GM18909 (cell line): Measurements from ENCODE around the gene TNS3.
"Not testable (repeated sequence)": the region's sequence is repeated elsewhere in the genome, so short reads cannot be mapped to it uniquely, and the experiment has no call there.

Source experiments
- ATAC-seq: cut with Tn5 transposase; IDR thresholded peaks from one replicate; pipeline ENCODE4 v1.9.1; 2021; ENCODE audit warnings: mild to moderate bottlenecking; ENCODE audit not compliant: unreplicated experiment, poor library complexity

TNS3 gene

DNA sequence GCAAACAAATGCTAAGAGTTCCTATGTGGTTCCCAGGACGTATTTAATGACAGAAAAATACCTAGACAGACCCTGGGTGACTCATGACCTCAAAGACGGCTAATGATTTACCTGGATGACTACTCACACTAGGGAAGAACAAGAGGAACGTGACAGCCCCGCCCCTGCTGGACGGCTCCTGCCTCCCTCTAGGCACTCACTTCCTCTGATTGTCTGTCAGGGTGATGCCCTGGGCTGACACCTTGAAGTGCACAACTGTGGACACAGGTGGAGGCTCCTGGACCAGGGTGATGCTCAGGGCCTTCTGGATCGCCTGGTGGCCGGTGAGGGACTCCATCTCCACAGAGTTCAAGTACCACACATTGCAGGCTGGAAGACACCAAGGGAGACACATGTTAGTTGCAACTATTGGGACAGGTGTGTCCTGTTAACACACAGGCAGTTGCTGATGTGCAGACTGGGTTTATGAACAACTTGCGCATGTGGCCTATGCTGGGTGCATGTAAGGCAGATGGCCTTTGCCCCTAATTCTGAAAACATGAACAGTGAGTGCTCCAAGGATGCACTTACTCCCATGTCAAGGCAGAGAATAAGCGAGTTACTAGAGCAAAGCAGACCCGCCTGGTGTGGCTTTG lies 298.3 kb downstream of the TNS3 start:
- peak; percentile 64 for ATAC-seq

GRCh38 chr7:47282790-47283496 lies 299.0 kb downstream of the TNS3 start:
- ATAC-seq: no peak

DNA sequence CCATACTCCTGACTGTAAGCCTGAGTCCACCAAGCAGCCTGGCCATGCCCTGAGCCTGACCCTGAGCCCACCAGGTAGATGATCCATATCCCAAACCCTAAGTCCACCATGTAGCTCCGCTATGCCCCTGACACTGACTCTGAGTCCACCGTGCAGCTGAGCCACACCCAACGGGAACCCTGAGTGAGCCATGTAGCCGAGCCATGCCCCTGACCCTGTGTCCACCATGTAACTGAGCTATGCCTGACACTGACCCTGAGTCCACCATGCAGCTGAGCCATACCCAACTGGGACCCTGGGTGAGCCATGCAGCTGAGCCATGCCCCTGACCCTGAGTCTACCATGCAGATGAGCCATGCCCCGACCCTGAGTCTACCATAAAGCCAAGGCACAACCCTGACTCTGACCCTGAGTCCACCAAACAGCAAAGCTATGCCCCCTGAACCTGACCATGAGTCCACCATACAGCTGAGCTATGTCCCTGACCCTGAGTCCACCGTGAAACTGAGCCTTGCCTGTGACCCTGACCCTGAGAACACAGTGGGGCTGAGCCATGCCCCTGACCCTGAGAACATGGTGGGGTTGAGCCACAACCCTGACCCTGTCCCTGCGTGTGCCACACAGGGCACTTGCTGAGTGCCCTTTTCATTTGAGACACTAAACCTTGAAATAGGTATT lies 299.8 kb downstream of the TNS3 start:
- ATAC-seq: no peak

- no peak for ATAC-seq
Observed at GRCh38 chr7:47281161-47281560, 300.8 kb downstream of the TNS3 start.

DNA sequence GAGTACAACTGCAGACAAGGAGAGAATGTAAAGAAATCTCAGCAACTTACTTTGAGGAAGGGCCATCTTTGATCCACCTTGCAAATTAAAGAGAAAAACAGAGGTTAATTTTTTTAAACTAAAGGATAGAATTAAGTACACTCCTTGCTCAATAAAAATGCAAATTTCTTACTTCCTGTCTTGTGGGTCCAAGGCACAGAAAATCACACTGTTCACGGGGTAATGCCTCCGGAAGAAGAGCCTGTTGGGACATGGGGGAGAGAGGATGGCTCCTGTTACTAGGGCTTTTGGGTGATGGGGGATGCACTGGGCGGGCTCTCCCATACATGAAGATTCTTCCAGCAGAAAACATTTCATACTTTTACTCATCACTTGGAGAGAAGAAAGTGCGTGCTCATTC lies 301.8 kb downstream of the TNS3 start:
- no peak for ATAC-seq

GRCh38 chr7:47278043-47278442 lies 303.9 kb downstream of the TNS3 start:
- ATAC-seq: no peak

DNA sequence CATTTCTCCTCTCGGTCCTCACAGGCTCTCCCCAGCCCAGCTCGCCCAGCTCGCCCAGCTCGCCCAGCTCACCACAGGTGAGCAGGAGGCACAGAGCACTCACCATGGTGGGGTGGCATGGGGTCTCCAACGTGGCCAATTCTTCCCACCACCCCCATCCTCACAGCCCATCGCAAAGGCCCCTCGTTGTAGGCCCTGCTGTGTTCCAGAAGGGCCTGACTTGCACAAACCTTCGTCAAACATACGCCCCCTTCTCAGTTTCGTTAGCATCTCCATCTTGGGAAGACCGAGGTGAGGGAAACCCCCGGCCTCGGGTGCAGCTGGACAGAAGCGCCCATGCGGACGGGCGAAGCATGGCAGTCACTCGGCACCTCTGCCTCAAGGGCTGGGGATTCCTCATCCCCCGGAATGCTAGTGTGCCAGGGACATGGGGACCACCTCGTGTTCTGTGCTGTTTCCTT lies 304.6 kb downstream of the TNS3 start:
- no peak for ATAC-seq

GRCh38 chr7:47273974-47274766 lies 307.7 kb downstream of the TNS3 start:
- no peak for ATAC-seq

DNA sequence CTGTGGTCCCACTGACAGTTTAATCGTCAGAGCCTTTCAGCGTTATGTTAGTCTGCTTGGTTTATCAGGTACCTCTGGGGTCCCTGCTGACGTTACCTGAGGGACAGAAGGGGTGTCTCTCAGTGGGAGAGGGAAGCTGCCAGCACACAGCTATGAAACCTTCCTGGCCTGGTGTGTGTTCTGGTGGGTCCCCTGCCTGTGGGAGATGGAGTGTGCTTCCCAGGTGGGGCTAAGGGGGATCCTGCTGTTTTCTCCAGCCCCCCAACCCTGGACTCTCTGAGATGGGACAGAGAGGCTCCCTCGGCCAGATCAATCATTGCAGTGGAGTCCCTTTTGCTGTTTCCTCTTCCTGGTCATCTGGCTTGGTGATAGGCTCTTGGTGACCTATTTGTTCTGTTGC lies 308.8 kb downstream of the TNS3 start:
- no peak for ATAC-seq

GRCh38 chr7:47271749-47272148 lies 310.2 kb downstream of the TNS3 start:
- no peak for ATAC-seq

DNA sequence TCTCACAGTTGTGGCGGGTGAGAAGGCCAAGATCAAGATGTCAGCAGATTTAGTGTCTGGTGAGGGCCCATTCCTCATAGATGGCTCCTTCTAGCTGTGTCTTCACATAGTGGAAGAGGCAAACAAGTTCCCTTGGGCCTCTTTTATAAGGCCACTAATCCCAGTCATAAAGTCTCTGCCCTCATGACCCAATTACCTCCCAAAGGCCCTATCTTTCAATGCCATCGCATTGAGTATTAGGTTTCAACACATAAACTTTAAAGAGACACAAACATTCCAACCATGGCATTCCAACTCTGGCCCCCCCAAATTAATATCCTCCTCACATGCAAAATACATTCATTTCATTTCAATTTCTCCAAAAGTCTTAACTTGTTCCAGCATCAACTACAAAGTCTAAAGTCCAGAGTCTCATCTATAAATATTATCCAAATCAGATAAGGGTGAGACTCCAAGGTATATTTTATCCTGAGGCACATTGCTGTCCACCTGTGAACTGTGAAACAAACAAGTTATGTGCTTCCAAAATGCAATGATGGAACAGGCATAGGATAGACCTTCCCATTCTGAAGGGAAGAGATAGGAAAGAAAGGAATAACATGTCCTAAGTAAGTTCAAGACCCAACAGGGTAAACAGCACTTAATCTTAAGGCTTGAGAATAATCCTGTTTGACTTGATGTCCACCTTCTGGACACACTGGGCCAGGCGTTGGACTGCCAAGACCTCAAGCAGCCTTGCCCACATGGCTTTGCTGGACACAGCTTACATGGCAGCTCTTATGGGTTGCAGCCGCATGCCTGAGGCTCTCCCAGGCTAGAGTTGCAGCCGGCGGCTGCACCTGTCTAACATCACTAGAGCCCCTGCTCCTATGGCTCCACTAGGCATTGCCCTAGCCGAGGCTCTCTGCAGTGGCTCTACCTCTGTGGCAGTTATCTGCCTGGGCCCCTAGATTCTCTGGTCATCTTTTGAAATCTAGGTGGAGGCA lies 312.8 kb downstream of the TNS3 start:
- ATAC-seq: no peak

GRCh38 chr7:47267346-47267745 lies 314.6 kb downstream of the TNS3 start:
- no peak for ATAC-seq

DNA sequence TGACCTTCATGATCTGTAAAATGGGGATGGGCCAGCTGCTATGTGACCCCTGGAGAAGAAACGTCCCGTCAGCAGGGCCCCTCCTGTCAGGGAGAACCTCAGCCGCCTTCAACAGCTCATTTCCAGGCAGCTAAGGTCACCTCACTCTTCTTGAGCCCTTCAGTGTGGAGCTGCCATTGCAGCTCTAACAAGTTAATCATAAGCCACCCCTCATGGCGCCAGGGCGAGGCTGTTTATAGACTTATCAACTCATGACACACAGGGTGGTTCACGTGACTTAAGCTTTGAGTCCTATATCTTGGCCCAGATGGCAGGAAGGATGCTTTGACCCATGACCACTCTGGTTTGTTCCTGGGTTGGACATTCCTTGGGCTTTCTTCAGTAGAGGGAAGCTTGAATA lies 315.1 kb downstream of the TNS3 start:
- no peak for ATAC-seq

GRCh38 chr7:47266131-47266706 lies 315.7 kb downstream of the TNS3 start:
- ATAC-seq: peak; percentile 85

DNA sequence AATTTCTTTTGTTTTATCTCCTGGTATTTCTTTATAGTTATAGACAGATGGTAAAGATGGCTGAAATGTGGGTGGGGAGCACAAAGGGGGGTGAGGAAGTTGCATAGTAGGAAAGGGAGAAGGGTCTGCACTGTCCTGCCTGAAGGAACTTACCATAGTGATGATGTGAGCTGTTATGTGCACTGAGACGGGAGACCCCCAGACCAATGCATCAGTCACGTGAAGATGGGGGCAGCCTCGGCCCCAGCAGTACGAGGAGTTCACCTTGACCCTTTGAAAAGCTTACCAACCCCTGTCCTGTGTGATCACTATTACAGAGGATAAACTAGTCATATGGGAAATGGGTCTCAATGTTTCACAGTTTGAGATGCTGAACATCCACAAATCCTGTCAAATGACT lies 316.3 kb downstream of the TNS3 start:
- ATAC-seq: no peak

DNA sequence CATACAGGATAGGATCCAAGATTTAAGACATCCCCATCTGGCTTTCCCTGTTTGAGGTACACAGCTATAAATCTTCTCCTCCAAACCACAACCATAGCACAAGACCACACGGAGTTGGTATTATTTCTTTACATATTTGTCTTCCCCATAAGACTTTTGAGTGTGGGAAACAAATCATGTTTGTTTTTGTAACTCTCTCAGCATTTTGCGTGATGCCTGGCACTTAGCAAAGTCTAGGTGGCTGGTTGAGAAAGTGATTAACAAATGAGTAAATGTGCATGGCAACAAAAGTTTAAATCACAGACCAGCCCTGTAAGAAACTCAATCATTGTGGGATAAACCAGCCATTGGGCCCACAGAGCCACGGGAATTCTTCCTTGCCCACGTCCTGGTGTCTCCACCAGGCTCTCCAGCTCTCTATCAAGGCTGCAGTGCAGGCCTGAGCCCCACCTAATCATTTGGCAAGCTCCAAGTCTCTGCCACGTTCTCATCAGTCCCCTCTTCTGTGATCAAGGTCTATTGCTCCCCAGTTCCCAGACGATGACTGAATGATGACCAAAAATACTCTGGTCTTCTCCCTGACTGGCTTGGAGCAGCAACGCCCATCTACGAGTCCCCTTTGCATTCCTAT lies 317.8 kb downstream of the TNS3 start:
- ATAC-seq: no peak

DNA sequence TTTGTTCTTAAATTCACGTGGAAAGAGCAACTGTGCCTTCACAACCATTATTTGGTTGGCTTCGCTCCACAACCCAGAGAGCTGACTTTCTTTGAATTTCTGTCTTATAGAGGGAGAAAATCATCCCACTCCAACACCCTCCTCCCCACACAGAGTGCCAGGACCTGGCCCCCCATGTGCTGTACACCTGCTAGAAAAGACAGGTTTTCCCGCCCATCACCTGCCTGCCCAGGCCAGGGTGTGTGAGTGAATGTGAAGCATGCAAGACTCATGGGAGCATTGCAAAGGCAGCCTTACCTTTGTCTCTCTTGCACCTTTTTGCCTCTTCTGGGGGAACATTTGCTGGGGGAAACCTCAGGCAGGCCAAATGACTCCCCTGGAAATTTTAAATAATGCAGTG lies 319.0 kb downstream of the TNS3 start:
- no peak for ATAC-seq

DNA sequence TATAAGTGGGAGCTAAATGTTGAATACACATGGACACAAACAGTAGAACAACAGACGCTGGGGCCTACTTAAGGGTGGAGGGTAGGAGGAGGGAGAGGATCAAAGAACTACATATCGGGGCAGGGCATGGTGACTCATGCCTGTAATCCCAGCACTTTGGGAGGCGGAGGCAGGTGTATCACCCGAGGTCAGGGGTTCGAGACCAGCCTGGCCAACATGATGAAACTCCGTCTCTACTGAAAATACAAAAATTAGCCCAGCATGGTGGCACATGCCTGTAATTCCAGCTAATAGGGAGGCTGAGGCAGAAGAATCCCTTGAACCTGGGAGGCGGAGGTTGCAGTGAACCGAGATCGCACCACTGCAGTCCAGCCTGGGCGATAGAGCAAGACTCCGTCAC lies 319.8 kb downstream of the TNS3 start:
- not testable (repeated sequence) for ATAC-seq

- no peak for ATAC-seq
Observed at GRCh38 chr7:47260270-47260669, 321.6 kb downstream of the TNS3 start.
